GM12878 (cell line): ENCODE data around the gene KLHL26. TPM values are rescaled to one million over a fixed set of nuclear protein-coding genes. Genes with fewer than 3 reads are reported as not detected.

ENCODE experiments used
- BMI1 ChIP-seq: fragments of 450-650 bp; IDR thresholded peaks from 2 replicates; pipeline ENCODE4 v1.6.1; 2016; ENCODE audit warnings: mild to moderate bottlenecking, moderate library complexity, borderline replicate concordance
- CBFB ChIP-seq: IDR thresholded peaks from 2 replicates; pipeline ENCODE4 v1.6.1; 2016; ENCODE audit warnings: antibody characterized with exemption, low read depth
- CHD2 ChIP-seq: IDR thresholded peaks from 2 replicates; pipeline ENCODE4 v1.6.1; 2011; ENCODE audit warnings: low read depth, low read length, improper control_type of control experiment, borderline replicate concordance
- EGR1 ChIP-seq, 2 experiments: IDR thresholded peaks; 1 replicate in 1 of 2; 2 replicates in 1 of 2; pipeline ENCODE4 v1.6.1; 2011 to 2012; ENCODE audit warnings: low read depth in 2 of 2, low read length in 2 of 2, borderline replicate concordance in 1 of 2, mild to moderate bottlenecking in 1 of 2, moderate library complexity in 1 of 2
- ESRRA ChIP-seq: IDR thresholded peaks from 2 replicates; pipeline ENCODE4 v1.6.1; 2012; ENCODE audit warnings: mild to moderate bottlenecking, low read length, improper control_type of control experiment
- GATAD2B ChIP-seq: fragments of 450-650 bp; conservative IDR thresholded peaks from 2 replicates; pipeline ENCODE4 v1.6.1; 2017; ENCODE audit warnings: low read depth, mild to moderate bottlenecking, moderate library complexity
- KAT2A ChIP-seq: conservative IDR thresholded peaks from 2 replicates; pipeline ENCODE4 v1.6.1; 2011; ENCODE audit warnings: low read depth, low read length; ENCODE audit not compliant: control insufficient read depth
- NR2C1 ChIP-seq: fragments of 450-650 bp; IDR thresholded peaks from 2 replicates; pipeline ENCODE4 v1.6.1; 2017; ENCODE audit warnings: antibody characterized with exemption, mild to moderate bottlenecking, moderate library complexity
- SREBF2 ChIP-seq: IDR thresholded peaks from 2 replicates; pipeline ENCODE4 v1.6.1; 2012; ENCODE audit warnings: mild to moderate bottlenecking, low read length
- STAT3 ChIP-seq: IDR thresholded peaks from 2 replicates; pipeline ENCODE4 v1.6.1; 2011; ENCODE audit warnings: low read depth, low read length, improper control_type of control experiment
- ZNF217 ChIP-seq: fragments of 450-650 bp; IDR thresholded peaks from 2 replicates; pipeline ENCODE4 v1.6.1; 2017; ENCODE audit warnings: antibody characterized with exemption, mild to moderate bottlenecking
- polyA plus RNA-seq, 11 experiments: library from polyadenylated mRNA; depleted of rRNA in 4 of 11; unstranded in 6 of 11; stranded (reverse) in 5 of 11; fragments of >200 nt; fragmentation: Nextera tagmentation in 4 of 11; fragmentation: Illumina TruSeq in 1 of 11; extraction: Ambion mirVana in 4 of 11; extraction: Trizol in 1 of 11; gene quantifications; 1 replicate in 1 of 11; 2 replicates in 10 of 11; pipeline versions ENCODE4 v1.2.1 to v1.2.3, GENCODE V29; 2011 to 2016; ENCODE audit warnings: inconsistent platforms in 2 of 11, missing spikeins in 2 of 11, low read depth in 1 of 11
- total RNA-seq, 4 experiments: library from RNA; depleted of rRNA in 3 of 4; stranded (reverse); fragments of >200 nt in 3 of 4; fragmentation: Illumina TruSeq in 1 of 4; extraction: Trizol in 1 of 4; gene quantifications; 2 replicates each; pipeline versions ENCODE4 v1.2.1 to v1.2.3, GENCODE V29; 2013 to 2021
- TF ChIP-seq, protein P1 (sequence below): fragments of 450-650 bp; formaldehyde crosslinking; IDR thresholded peaks from 2 replicates; pipeline ENCODE4 v1.4.0; 2022; ENCODE audit warnings: mild to moderate bottlenecking, moderate library complexity
- TF ChIP-seq, protein P2 (sequence below): fragments of 450-650 bp; IDR thresholded peaks from 2 replicates; pipeline ENCODE4 v1.6.1; 2016; ENCODE audit warnings: mild to moderate bottlenecking, moderate library complexity, borderline replicate concordance
- TF ChIP-seq, protein P3 (sequence below): fragments of 450-650 bp; IDR thresholded peaks from 2 replicates; pipeline ENCODE4 v1.6.1; 2017; ENCODE audit warnings: mild to moderate bottlenecking, low read depth, inconsistent platforms; ENCODE audit not compliant: poor library complexity, severe bottlenecking
- TF ChIP-seq, protein P4 (sequence below): fragments of 450-650 bp; conservative IDR thresholded peaks from 2 replicates; pipeline ENCODE4 v1.6.1; 2017; ENCODE audit warnings: mild to moderate bottlenecking, moderate library complexity

Gene KLHL26
- total and polyA plus RNA-seq, 10 of the 15 experiments (the other 5 are each of a cell fraction or from before 2014, with no cell fraction given): 0.18 to 14.6 (median 2.9) TPM

DNA sequence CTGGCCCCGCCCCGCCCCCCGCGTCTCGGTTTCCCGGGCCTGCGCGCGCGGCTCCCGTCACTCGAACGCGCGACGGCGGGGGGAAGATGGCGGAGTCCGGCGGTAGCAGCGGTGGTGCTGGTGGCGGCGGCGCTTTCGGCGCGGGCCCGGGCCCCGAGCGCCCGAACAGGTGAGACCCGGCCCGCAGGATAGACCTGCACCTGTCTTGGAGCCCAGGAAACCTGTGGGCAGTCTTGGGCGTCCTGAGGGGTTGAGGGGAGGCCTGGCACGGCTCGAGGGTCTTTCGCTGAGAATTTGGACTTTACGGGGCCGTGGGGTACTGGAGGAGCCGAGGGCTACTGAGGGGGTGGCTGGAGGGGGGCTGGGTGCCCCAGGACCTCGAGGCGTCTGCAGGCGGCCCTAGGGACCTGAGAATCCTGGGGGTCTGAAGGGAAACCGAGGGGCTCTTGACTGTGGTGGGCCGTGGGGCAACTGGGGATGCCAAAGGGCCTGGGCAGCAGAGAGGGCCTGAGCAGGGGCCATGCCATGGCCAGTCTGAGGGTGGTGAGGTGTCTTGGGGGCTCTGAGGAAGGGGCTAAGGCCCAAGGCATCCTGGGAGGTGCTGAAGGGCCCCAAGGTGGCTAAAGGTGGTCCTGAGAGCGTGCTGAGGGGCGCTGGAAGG lies at the start of gene KLHL26 (continued):
- TF ChIP-seq KAT2A: no peak
- TF ChIP-seq CHD2: no peak
- TF ChIP-seq, protein P1, sequence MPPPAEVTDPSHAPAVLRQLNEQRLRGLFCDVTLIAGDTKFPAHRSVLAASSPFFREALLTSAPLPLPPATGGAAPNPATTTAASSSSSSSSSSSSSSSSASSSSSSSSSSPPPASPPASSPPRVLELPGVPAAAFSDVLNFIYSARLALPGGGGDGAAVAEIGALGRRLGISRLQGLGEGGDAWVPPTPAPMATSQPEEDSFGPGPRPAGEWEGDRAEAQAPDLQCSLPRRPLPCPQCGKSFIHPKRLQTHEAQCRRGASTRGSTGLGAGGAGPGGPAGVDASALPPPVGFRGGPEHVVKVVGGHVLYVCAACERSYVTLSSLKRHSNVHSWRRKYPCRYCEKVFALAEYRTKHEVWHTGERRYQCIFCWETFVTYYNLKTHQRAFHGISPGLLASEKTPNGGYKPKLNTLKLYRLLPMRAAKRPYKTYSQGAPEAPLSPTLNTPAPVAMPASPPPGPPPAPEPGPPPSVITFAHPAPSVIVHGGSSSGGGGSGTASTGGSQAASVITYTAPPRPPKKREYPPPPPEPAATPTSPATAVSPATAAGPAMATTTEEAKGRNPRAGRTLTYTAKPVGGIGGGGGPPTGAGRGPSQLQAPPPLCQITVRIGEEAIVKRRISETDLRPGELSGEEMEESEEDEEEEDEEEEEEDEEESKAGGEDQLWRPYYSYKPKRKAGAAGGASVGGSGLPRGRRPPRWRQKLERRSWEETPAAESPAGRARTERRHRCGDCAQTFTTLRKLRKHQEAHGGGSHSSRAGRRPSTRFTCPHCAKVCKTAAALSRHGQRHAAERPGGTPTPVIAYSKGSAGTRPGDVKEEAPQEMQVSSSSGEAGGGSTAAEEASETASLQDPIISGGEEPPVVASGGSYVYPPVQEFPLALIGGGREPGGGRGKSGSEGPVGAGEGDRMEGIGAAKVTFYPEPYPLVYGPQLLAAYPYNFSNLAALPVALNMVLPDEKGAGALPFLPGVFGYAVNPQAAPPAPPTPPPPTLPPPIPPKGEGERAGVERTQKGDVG (CRISPR knock-in tag): no peak
- TF ChIP-seq ZNF217: no peak
- TF ChIP-seq ESRRA: no peak
- TF ChIP-seq, protein P2, sequence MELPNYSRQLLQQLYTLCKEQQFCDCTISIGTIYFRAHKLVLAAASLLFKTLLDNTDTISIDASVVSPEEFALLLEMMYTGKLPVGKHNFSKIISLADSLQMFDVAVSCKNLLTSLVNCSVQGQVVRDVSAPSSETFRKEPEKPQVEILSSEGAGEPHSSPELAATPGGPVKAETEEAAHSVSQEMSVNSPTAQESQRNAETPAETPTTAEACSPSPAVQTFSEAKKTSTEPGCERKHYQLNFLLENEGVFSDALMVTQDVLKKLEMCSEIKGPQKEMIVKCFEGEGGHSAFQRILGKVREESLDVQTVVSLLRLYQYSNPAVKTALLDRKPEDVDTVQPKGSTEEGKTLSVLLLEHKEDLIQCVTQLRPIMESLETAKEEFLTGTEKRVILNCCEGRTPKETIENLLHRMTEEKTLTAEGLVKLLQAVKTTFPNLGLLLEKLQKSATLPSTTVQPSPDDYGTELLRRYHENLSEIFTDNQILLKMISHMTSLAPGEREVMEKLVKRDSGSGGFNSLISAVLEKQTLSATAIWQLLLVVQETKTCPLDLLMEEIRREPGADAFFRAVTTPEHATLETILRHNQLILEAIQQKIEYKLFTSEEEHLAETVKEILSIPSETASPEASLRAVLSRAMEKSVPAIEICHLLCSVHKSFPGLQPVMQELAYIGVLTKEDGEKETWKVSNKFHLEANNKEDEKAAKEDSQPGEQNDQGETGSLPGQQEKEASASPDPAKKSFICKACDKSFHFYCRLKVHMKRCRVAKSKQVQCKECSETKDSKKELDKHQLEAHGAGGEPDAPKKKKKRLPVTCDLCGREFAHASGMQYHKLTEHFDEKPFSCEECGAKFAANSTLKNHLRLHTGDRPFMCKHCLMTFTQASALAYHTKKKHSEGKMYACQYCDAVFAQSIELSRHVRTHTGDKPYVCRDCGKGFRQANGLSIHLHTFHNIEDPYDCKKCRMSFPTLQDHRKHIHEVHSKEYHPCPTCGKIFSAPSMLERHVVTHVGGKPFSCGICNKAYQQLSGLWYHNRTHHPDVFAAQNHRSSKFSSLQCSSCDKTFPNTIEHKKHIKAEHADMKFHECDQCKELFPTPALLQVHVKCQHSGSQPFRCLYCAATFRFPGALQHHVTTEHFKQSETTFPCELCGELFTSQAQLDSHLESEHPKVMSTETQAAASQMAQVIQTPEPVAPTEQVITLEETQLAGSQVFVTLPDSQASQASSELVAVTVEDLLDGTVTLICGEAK: no peak
- TF ChIP-seq SREBF2: no peak
- TF ChIP-seq CBFB: no peak
- 0 out of 2 replicates have a peak, but pooled peaks have one; percentile 39 for TF ChIP-seq GATAD2B
- no peak for TF ChIP-seq BMI1
- TF ChIP-seq, protein P3, sequence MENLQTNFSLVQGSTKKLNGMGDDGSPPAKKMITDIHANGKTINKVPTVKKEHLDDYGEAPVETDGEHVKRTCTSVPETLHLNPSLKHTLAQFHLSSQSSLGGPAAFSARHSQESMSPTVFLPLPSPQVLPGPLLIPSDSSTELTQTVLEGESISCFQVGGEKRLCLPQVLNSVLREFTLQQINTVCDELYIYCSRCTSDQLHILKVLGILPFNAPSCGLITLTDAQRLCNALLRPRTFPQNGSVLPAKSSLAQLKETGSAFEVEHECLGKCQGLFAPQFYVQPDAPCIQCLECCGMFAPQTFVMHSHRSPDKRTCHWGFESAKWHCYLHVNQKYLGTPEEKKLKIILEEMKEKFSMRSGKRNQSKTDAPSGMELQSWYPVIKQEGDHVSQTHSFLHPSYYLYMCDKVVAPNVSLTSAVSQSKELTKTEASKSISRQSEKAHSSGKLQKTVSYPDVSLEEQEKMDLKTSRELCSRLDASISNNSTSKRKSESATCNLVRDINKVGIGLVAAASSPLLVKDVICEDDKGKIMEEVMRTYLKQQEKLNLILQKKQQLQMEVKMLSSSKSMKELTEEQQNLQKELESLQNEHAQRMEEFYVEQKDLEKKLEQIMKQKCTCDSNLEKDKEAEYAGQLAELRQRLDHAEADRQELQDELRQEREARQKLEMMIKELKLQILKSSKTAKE: no peak
- no peak for TF ChIP-seq EGR1 (IDR thresholded peaks at IDR 0.05; ENCODE audit: borderline replicate concordance in 1 of 2, low read depth in 2 of 2, low read length in 2 of 2)
- no peak for TF ChIP-seq STAT3
- no peak for TF ChIP-seq NR2C1
- TF ChIP-seq, protein P4, sequence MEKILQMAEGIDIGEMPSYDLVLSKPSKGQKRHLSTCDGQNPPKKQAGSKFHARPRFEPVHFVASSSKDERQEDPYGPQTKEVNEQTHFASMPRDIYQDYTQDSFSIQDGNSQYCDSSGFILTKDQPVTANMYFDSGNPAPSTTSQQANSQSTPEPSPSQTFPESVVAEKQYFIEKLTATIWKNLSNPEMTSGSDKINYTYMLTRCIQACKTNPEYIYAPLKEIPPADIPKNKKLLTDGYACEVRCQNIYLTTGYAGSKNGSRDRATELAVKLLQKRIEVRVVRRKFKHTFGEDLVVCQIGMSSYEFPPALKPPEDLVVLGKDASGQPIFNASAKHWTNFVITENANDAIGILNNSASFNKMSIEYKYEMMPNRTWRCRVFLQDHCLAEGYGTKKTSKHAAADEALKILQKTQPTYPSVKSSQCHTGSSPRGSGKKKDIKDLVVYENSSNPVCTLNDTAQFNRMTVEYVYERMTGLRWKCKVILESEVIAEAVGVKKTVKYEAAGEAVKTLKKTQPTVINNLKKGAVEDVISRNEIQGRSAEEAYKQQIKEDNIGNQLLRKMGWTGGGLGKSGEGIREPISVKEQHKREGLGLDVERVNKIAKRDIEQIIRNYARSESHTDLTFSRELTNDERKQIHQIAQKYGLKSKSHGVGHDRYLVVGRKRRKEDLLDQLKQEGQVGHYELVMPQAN: no peak; the same call in 1 of the 2 replicates
